ENCODE data around the gene TMEM255A. TPM values are rescaled to one million over a fixed set of nuclear protein-coding genes. Genes with fewer than 3 reads are reported as not detected.

Gene TMEM255A
- total RNA-seq, 4 donors from 2014 or later: 1.2 to 1.7 (median 1.4) TPM; not detected in 1

GRCh38 chrX:120253784-120254183 lies 57.5 kb downstream of the TMEM255A start:
- Histone ChIP-seq H3K27me3 (no peaks in the 10 kb centered on the region), H3K36me3 (no peaks in the 10 kb centered on the region), H3K4me3 (no peak overlapping the region), H3K4me1 (peaks cover 0 to 10% (median 0%) of the 10 kb centered on the region in 4 donors), H3K9me3 (no peaks in the 10 kb centered on the region), H3K27ac (no peak overlapping the region)
- intact Hi-C loops (cut with DNase I; ENCODE audit: low total_unique reads) (loop anchor here (10.0 kb wide), 2 partner anchors 211 to 501 kb away; partner anchors contain the start of gene LAMP2), in situ Hi-C loops (cut with MboI; ENCODE audit: low pct_ligation_motif_present in 1 of 4, low pct_unique_long_range_greater_than_20kb in 1 of 4, low sequenced_read_pairs in 3 of 4) (loop anchor here in 1 of 4 donors (25.0 kb wide), 1 partner anchor 209 kb away; the partner anchor contains the start of gene LAMP2)
- DNase-seq: no peak
- 75% methylated on average over 6 of the region's 6 CpGs; no CpG with 5 or more reads in 1 of the 2 donors for WGBS, 2 donors (ENCODE audit: low coverage in 1 of 2)
- TF ChIP-seq EP300 (IDR thresholded peaks at IDR 0.05; ENCODE audit: low read depth): no peak

- H3K4me3 ChIP-seq: peak overlapping the region; percentile 32 to 83 (median 67)
- TF ChIP-seq POLR2AphosphoS5 (IDR thresholded peaks at IDR 0.05): no peak
- TF ChIP-seq POLR2A (IDR thresholded peaks at IDR 0.05): no peak
- TF ChIP-seq, protein P1, sequence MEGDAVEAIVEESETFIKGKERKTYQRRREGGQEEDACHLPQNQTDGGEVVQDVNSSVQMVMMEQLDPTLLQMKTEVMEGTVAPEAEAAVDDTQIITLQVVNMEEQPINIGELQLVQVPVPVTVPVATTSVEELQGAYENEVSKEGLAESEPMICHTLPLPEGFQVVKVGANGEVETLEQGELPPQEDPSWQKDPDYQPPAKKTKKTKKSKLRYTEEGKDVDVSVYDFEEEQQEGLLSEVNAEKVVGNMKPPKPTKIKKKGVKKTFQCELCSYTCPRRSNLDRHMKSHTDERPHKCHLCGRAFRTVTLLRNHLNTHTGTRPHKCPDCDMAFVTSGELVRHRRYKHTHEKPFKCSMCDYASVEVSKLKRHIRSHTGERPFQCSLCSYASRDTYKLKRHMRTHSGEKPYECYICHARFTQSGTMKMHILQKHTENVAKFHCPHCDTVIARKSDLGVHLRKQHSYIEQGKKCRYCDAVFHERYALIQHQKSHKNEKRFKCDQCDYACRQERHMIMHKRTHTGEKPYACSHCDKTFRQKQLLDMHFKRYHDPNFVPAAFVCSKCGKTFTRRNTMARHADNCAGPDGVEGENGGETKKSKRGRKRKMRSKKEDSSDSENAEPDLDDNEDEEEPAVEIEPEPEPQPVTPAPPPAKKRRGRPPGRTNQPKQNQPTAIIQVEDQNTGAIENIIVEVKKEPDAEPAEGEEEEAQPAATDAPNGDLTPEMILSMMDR (IDR thresholded peaks at IDR 0.05): no peak
- no peak for TF ChIP-seq EP300 (IDR thresholded peaks at IDR 0.05; ENCODE audit: low read depth)
- intact Hi-C loops (cut with DNase I; ENCODE audit: low total_unique reads): loop anchor here (10.0 kb wide), 2 partner anchors 213 to 503 kb away; partner anchors contain the start of gene LAMP2
- in situ Hi-C loops (cut with MboI; ENCODE audit: low pct_ligation_motif_present in 1 of 4, low pct_unique_long_range_greater_than_20kb in 1 of 4, low sequenced_read_pairs in 3 of 4): loop anchor here in 1 of 4 donors (25.0 kb wide), 1 partner anchor 211 kb away; the partner anchor contains the start of gene LAMP2
- peaks cover 0 to 10% (median 0%) of the 10 kb centered on the region in 4 donors for H3K4me1 ChIP-seq
- no peaks in the 10 kb centered on the region for H3K36me3 ChIP-seq
- 0 to 51% methylated on average over 4 to 28 of the region's 28 CpGs for WGBS, 2 donors (ENCODE audit: low coverage in 1 of 2)
- no peaks in the 10 kb centered on the region for H3K9me3 ChIP-seq
- DNase-seq: peak; percentile 33
- H3K27ac ChIP-seq: peak overlapping the region; percentile 87 to 98 (median 96)
- no peaks in the 10 kb centered on the region for H3K27me3 ChIP-seq
These were observed 59.7 kb downstream of the TMEM255A start for GRCh38 chrX:120251471-120252011.

DNA sequence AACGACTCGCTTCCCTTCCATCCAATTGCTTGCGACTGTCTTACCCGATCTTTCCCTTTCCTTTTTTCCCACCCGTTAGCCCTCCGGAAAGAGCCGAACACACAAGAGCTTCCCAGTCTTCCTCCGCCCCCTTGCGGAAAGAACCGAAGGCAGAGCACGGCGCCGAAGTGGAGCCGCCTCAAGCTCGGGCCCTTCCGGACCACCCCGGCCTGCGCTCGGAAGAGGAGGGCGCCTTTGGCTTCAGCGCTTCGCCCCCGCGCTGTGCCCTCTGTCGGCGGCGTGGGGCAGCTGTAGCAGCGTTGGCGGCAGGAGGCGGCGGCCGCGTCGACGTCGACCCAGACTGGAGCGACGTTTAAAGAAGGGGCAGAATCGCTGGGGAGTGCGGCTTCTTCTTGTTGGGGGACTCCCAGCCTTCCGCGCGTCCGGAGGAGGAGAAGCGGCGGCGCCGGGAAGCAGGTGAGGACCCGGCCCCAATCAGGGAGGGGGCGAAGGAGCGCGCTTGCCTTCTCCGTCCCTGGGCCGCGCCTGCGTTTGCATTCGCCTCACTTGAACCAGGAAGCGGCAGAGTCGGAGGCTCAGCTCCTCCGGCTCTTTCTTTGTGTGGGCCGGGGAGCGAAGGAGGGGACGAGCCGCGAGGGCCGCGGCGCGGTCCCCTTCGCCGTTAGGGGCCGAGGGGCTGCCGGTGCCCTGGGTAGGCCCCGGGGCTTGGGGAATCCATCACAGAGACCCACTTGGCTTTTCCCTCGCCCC lies 60.6 kb downstream of the TMEM255A start, which contains the start of gene ZBTB33:
Gene ZBTB33, plus strand, starts transcription at position 291 of the 750 bp plus-strand sequence. CDS start 2,604 bp downstream, outside the sequence.
- H3K27ac ChIP-seq: peak within 1 kb of the TSS; percentile 87 to 98 (median 96)
- intact Hi-C loops (cut with DNase I; ENCODE audit: low total_unique reads): loop anchor here (10.0 kb wide), 2 partner anchors 214 to 504 kb away; partner anchors contain the start of gene LAMP2
- peaks cover 0 to 10% (median 0%) of the 10 kb centered on the region in 4 donors for H3K4me1 ChIP-seq
- H3K36me3 ChIP-seq: no peaks in the 10 kb centered on the region
- in situ Hi-C loops (cut with MboI; ENCODE audit: low pct_ligation_motif_present in 1 of 4, low pct_unique_long_range_greater_than_20kb in 1 of 4, low sequenced_read_pairs in 3 of 4): loop anchor here in 1 of 4 donors (25.0 kb wide), 1 partner anchor 212 kb away; the partner anchor contains the start of gene LAMP2
- no peaks in the 10 kb centered on the region for H3K9me3 ChIP-seq
- 58% methylated on average over 62 of the region's 75 CpGs; no CpG with 5 or more reads in 1 of the 2 donors for WGBS, 2 donors (ENCODE audit: low coverage in 1 of 2)
- peak; percentile 91 for DNase-seq
- TF ChIP-seq POLR2AphosphoS5 (IDR thresholded peaks at IDR 0.05) (peak; percentile 75 to 92 (median 89)), EP300 (IDR thresholded peaks at IDR 0.05; ENCODE audit: low read depth) (no peak), POLR2A (IDR thresholded peaks at IDR 0.05) (peak; percentile 88)
- TF ChIP-seq, protein P1 (IDR thresholded peaks at IDR 0.05): peak; percentile 47 to 89 (median 62)
- H3K4me3 ChIP-seq: peak within 1 kb of the TSS; percentile 32 to 83 (median 67)
- no peaks in the 10 kb centered on the region for H3K27me3 ChIP-seq

- TF ChIP-seq, protein P1 (IDR thresholded peaks at IDR 0.05): no peak
- TF ChIP-seq POLR2AphosphoS5 (IDR thresholded peaks at IDR 0.05) (peak in 2 of 3 donors; percentile 42 to 58), POLR2A (IDR thresholded peaks at IDR 0.05) (peak; percentile 55), EP300 (IDR thresholded peaks at IDR 0.05; ENCODE audit: low read depth) (no peak)
- WGBS, 2 donors (ENCODE audit: low coverage in 1 of 2): 33% methylated on average over 33 of the region's 43 CpGs; no CpG with 5 or more reads in 1 of the 2 donors
- in situ Hi-C loops (cut with MboI; ENCODE audit: low pct_ligation_motif_present in 1 of 4, low pct_unique_long_range_greater_than_20kb in 1 of 4, low sequenced_read_pairs in 3 of 4) (no loop called here), intact Hi-C loops (cut with DNase I; ENCODE audit: low total_unique reads) (no loop called here)
- Histone ChIP-seq H3K36me3 (no peaks in the 10 kb centered on the region), H3K4me3 (peak overlapping the region; percentile 22 to 78 (median 57)), H3K27me3 (no peaks in the 10 kb centered on the region), H3K9me3 (no peaks in the 10 kb centered on the region), H3K27ac (peak overlapping the region; percentile 86 to 96 (median 92)), H3K4me1 (peaks cover 4 to 10% (median 5%) of the 10 kb centered on the region in 4 donors)
- DNase-seq: peak; percentile 79
These were observed 66.3 kb downstream of the TMEM255A start for GRCh38 chrX:120244735-120245498.
